Cardiac muscle cell (in vitro differentiated cells and primary cell): ENCODE data around the gene LRRC32. TPM values are rescaled to one million over a fixed set of nuclear protein-coding genes. Genes with fewer than 3 reads are reported as not detected.

Source experiments
- DNase-seq, 2 donors: peaks; one replicate each; pipeline versions ENCODE4 v3.0.0 to v3.0.0-alpha.2; 2010 to 2017; ENCODE audit warnings: low read depth in 1 of 2, low spot score in 1 of 2
- H3K27ac ChIP-seq: fragments of 200-600 bp; sonication (generic); 2 replicates; pipeline ENCODE4 v1.5.1; 2016
- H3K27me3 ChIP-seq: fragments of 200-600 bp; sonication (generic); 2 replicates; pipeline ENCODE4 v1.6.0; 2016; ENCODE audit warnings: control low read depth
- H3K36me3 ChIP-seq: fragments of 200-600 bp; sonication (generic); 2 replicates; pipeline ENCODE4 v1.5.1; 2016; ENCODE audit warnings: control low read depth
- H3K4me1 ChIP-seq: fragments of 200-600 bp; sonication (generic); 2 replicates; pipeline ENCODE4 v1.8.1; 2017; ENCODE audit warnings: low read depth, mild to moderate bottlenecking, mixed run types
- H3K4me3 ChIP-seq: fragments of 200-600 bp; sonication (generic); 2 replicates; pipeline ENCODE4 v1.5.1; 2016; ENCODE audit warnings: mild to moderate bottlenecking
- H3K9me3 ChIP-seq: fragments of 200-600 bp; sonication (generic); 2 replicates; pipeline ENCODE4 v1.5.1; 2017; ENCODE audit warnings: low read depth, mild to moderate bottlenecking, control low read depth
- CTCF ChIP-seq: IDR thresholded peaks from 2 replicates; pipeline ENCODE4 v1.5.1; 2012; ENCODE audit warnings: low read depth, mild to moderate bottlenecking, low read length
- polyA plus RNA-seq: library from polyadenylated mRNA; unstranded; fragments of >200 nt; fragmentation: Nextera tagmentation; extraction: Ambion mirVana; gene quantifications from 2 replicates; pipeline ENCODE4 v1.2.1, GENCODE V29; 2016
- total RNA-seq: library from RNA; depleted of rRNA; stranded (reverse); fragments of >200 nt; gene quantifications from 2 replicates; pipeline ENCODE4 v1.2.3, GENCODE V29; 2016

Gene LRRC32
- total and polyA plus RNA-seq, 2 experiments from 2014 or later: 6.3 to 21.8 TPM

- H3K4me3 ChIP-seq: no peak overlapping the region
- H3K36me3 ChIP-seq: no peaks in the 10 kb centered on the region
- no peak for DNase-seq
- no peak overlapping the region for H3K27ac ChIP-seq
- no peak for TF ChIP-seq CTCF
- no peaks in the 10 kb centered on the region for H3K9me3 ChIP-seq
- H3K4me1 ChIP-seq: peaks cover 5% of the 10 kb centered on the region
- no peaks in the 10 kb centered on the region for H3K27me3 ChIP-seq
These were observed 12.9 kb upstream of the LRRC32 start for GRCh38 chr11:76683161-76684095.

GRCh38 chr11:76682684-76683083 lies 12.1 kb upstream of the LRRC32 start:
- Histone ChIP-seq H3K36me3 (no peaks in the 10 kb centered on the region), H3K27ac (no peak overlapping the region), H3K9me3 (no peaks in the 10 kb centered on the region), H3K4me3 (no peak overlapping the region), H3K4me1 (peaks cover 5% of the 10 kb centered on the region), H3K27me3 (no peaks in the 10 kb centered on the region)
- no peak for DNase-seq
- no peak for TF ChIP-seq CTCF

GRCh38 chr11:76682106-76682505 lies 11.6 kb upstream of the LRRC32 start:
- Histone ChIP-seq H3K4me1 (peaks cover 5% of the 10 kb centered on the region), H3K27me3 (no peaks in the 10 kb centered on the region), H3K9me3 (no peaks in the 10 kb centered on the region), H3K27ac (no peak overlapping the region), H3K4me3 (no peak overlapping the region), H3K36me3 (no peaks in the 10 kb centered on the region)
- no peak for DNase-seq
- no peak for TF ChIP-seq CTCF

GRCh38 chr11:76680518-76681425 lies 10.2 kb upstream of the LRRC32 start:
- TF ChIP-seq CTCF: peak; percentile 84
- Histone ChIP-seq H3K4me3 (no peak overlapping the region), H3K4me1 (no peaks in the 10 kb centered on the region), H3K36me3 (no peaks in the 10 kb centered on the region), H3K27ac (no peak overlapping the region), H3K27me3 (no peaks in the 10 kb centered on the region), H3K9me3 (no peaks in the 10 kb centered on the region)
- peak; percentile 79 to 90 for DNase-seq

- DNase-seq: no peak
- no peak for TF ChIP-seq CTCF
- Histone ChIP-seq H3K27ac (no peak overlapping the region), H3K36me3 (no peaks in the 10 kb centered on the region), H3K4me3 (no peak overlapping the region), H3K27me3 (no peaks in the 10 kb centered on the region), H3K4me1 (no peaks in the 10 kb centered on the region), H3K9me3 (no peaks in the 10 kb centered on the region)
These were observed 7.8 kb upstream of the LRRC32 start for GRCh38 chr11:76678321-76678720.
